Astrocyte (in vitro differentiated cells and primary cell): ENCODE results near the gene CCNF. TPM values are rescaled to one million over a fixed set of nuclear protein-coding genes. Genes with fewer than 3 reads are reported as not detected.

Experiments used
- DNase-seq: peaks from one replicate; pipeline ENCODE4 v3.0.0-alpha.2; 2010; ENCODE audit warnings: low read depth
- FAIRE-seq: peaks from 2 replicates; lab custom pipeline; 2011; peaks lifted over from hg19 to GRCh38; lab: Jason Lieb, UNC
- H2AFZ ChIP-seq: 2 replicates; pipeline ENCODE4 v1.6.0; 2012; ENCODE audit warnings: low read depth, low read length, inconsistent platforms
- H3K27ac ChIP-seq: 2 replicates; pipeline ENCODE4 v1.5.1; 2011; ENCODE audit warnings: low read depth, low read length, inconsistent platforms
- H3K27me3 ChIP-seq: 2 replicates; pipeline ENCODE4 v1.6.0; 2011; ENCODE audit warnings: low read length, inconsistent platforms; ENCODE audit not compliant: insufficient read depth
- H3K36me3 ChIP-seq: 2 replicates; pipeline ENCODE4 v1.5.1; 2011; ENCODE audit warnings: low read length, inconsistent platforms; ENCODE audit not compliant: insufficient read depth
- H3K4me1 ChIP-seq: 2 replicates; pipeline ENCODE4 v1.5.1; 2011; ENCODE audit warnings: low read length, inconsistent platforms; ENCODE audit not compliant: insufficient read depth
- H3K4me2 ChIP-seq: 2 replicates; pipeline ENCODE4 v1.6.0; 2012; ENCODE audit warnings: low read length, inconsistent platforms
- H3K4me3 ChIP-seq: 2 replicates; pipeline ENCODE4 v1.5.1; 2011; ENCODE audit warnings: low read depth, mild to moderate bottlenecking, low read length, inconsistent platforms; ENCODE audit not compliant: insufficient read depth
- H3K79me2 ChIP-seq: 2 replicates; pipeline ENCODE4 v1.6.0; 2012; ENCODE audit warnings: mild to moderate bottlenecking, low read length, inconsistent platforms; ENCODE audit not compliant: insufficient read depth
- H3K9ac ChIP-seq: 2 replicates; pipeline ENCODE4 v1.6.0; 2012; ENCODE audit warnings: mild to moderate bottlenecking, low read length, inconsistent platforms
- H3K9me3 ChIP-seq: 2 replicates; pipeline ENCODE4 v1.5.1; 2012; ENCODE audit warnings: low read depth, mild to moderate bottlenecking, low read length, inconsistent platforms; ENCODE audit not compliant: insufficient read depth
- H4K20me1 ChIP-seq: 2 replicates; pipeline ENCODE4 v1.6.0; 2012; ENCODE audit warnings: low read length, inconsistent platforms; ENCODE audit not compliant: insufficient read depth
- H3K27ac Mint-ChIP-seq: one replicate; pipeline ENCODE4 v1.8.0; 2021; ENCODE audit warnings: mild to moderate bottlenecking, mixed read lengths; ENCODE audit not compliant: unreplicated experiment
- H3K27me3 Mint-ChIP-seq: one replicate; pipeline ENCODE4 v1.8.0; 2021; ENCODE audit warnings: low read depth, mixed read lengths; ENCODE audit not compliant: unreplicated experiment
- H3K36me3 Mint-ChIP-seq: one replicate; pipeline ENCODE4 v1.8.0; 2021; ENCODE audit warnings: low read depth, mixed read lengths; ENCODE audit not compliant: unreplicated experiment
- H3K4me1 Mint-ChIP-seq: one replicate; pipeline ENCODE4 v1.8.0; 2021; ENCODE audit warnings: low read depth, mixed read lengths; ENCODE audit not compliant: unreplicated experiment
- H3K4me3 Mint-ChIP-seq: one replicate; pipeline ENCODE4 v1.8.0; 2021; ENCODE audit warnings: mild to moderate bottlenecking, moderate library complexity, mixed read lengths; ENCODE audit not compliant: unreplicated experiment
- H3K9me3 Mint-ChIP-seq: one replicate; pipeline ENCODE4 v1.8.0; 2021; ENCODE audit warnings: mild to moderate bottlenecking, mixed read lengths; ENCODE audit not compliant: unreplicated experiment
- CTCF ChIP-seq: IDR thresholded peaks from 2 replicates; pipeline ENCODE4 v1.5.1; 2011; ENCODE audit warnings: low read depth, mild to moderate bottlenecking, inconsistent platforms, low read length, moderate library complexity; ENCODE audit not compliant: insufficient read depth
- EZH2 ChIP-seq: IDR thresholded peaks from 2 replicates; pipeline ENCODE4 v1.6.1; 2012; ENCODE audit warnings: mild to moderate bottlenecking, low read length, inconsistent platforms; ENCODE audit not compliant: insufficient read depth
- total RNA-seq: library from RNA; stranded (reverse); gene quantifications from 2 replicates; pipeline ENCODE4 v1.2.1, GENCODE V29; 2021

The CCNF gene
- total RNA-seq, 1 donor from 2014 or later = 6.4 TPM

- no peak overlapping the region for H3K4me3 ChIP-seq
- H3K27ac Mint-ChIP-seq = no peak overlapping the region
- H4K20me1 ChIP-seq = peaks cover 66% of the 10 kb centered on the region
- TF ChIP-seq EZH2 (no peak), CTCF (no peak)
- FAIRE-seq (no peak), DNase-seq (no peak)
- peak overlapping the region; percentile 5 for H3K9ac ChIP-seq
- H3K4me2 ChIP-seq = peak overlapping the region; percentile 1
- no peaks in the 10 kb centered on the region for H3K9me3 ChIP-seq
- H3K27me3 ChIP-seq = no peaks in the 10 kb centered on the region
- peaks cover 5% of the 10 kb centered on the region for H3K4me1 Mint-ChIP-seq
- no peak overlapping the region for H3K27ac ChIP-seq
- H2AFZ ChIP-seq = peak overlapping the region; percentile 63
- H3K36me3 ChIP-seq = no peaks in the 10 kb centered on the region
- H3K27me3 Mint-ChIP-seq = peaks cover 11% of the 10 kb centered on the region
- H3K4me1 ChIP-seq = peaks cover 12% of the 10 kb centered on the region
- H3K9me3 Mint-ChIP-seq = no peaks in the 10 kb centered on the region
- H3K79me2 ChIP-seq = no peaks in the 10 kb centered on the region
- peaks cover 19% of the 10 kb centered on the region for H3K36me3 Mint-ChIP-seq
- no peak overlapping the region for H3K4me3 Mint-ChIP-seq
These were observed 58.2 kb downstream of the CCNF start for GRCh38 chr16:2487517-2487842.

GRCh38 chr16:2487903-2488531 is 58.8 kb downstream of the CCNF start:
- Histone ChIP-seq H3K27ac (no peak overlapping the region), H3K36me3 (no peaks in the 10 kb centered on the region), H3K4me2 (no peak overlapping the region), H3K79me2 (no peaks in the 10 kb centered on the region), H3K9ac (no peak overlapping the region), H4K20me1 (peaks cover 64% of the 10 kb centered on the region), H3K4me1 (peaks cover 10% of the 10 kb centered on the region), H2AFZ (no peak overlapping the region), H3K9me3 (no peaks in the 10 kb centered on the region), H3K4me3 (no peak overlapping the region), H3K27me3 (no peaks in the 10 kb centered on the region)
- Mint-ChIP-seq H3K36me3 (peaks cover 16% of the 10 kb centered on the region), H3K27ac (no peak overlapping the region), H3K4me1 (peaks cover 5% of the 10 kb centered on the region), H3K4me3 (no peak overlapping the region), H3K27me3 (peaks cover 8% of the 10 kb centered on the region), H3K9me3 (no peaks in the 10 kb centered on the region)
- TF ChIP-seq CTCF (no peak), EZH2 (no peak)
- no peak for DNase-seq
- no peak for FAIRE-seq

- H3K9me3 ChIP-seq = no peaks in the 10 kb centered on the region
- DNase-seq (no peak), FAIRE-seq (no peak)
- TF ChIP-seq CTCF = no peak
- TF ChIP-seq EZH2 = no peak
- H3K79me2 ChIP-seq = no peaks in the 10 kb centered on the region
- H3K9ac ChIP-seq = no peak overlapping the region
- no peak overlapping the region for H2AFZ ChIP-seq
- Mint-ChIP-seq H3K9me3 (no peaks in the 10 kb centered on the region), H3K36me3 (peaks cover 15% of the 10 kb centered on the region), H3K4me3 (no peak overlapping the region), H3K27ac (no peak overlapping the region), H3K4me1 (peaks cover 4% of the 10 kb centered on the region), H3K27me3 (peaks cover 3% of the 10 kb centered on the region)
- H3K36me3 ChIP-seq = no peaks in the 10 kb centered on the region
- H3K27ac ChIP-seq = no peak overlapping the region
- no peak overlapping the region for H3K4me3 ChIP-seq
- peaks cover 50% of the 10 kb centered on the region for H4K20me1 ChIP-seq
- peaks cover 8% of the 10 kb centered on the region for H3K4me1 ChIP-seq
- no peak overlapping the region for H3K4me2 ChIP-seq
- H3K27me3 ChIP-seq = no peaks in the 10 kb centered on the region
These were observed 60.3 kb downstream of the CCNF start for GRCh38 chr16:2489581-2489980.
